Activated CD4-positive, alpha-beta memory T cell treated with anti-CD3 and anti-CD28 coated beads, Interleukin-2, amount 10 ng/mL, durations not matched to agents 7 days and 5 days (primary cell): ENCODE results near the gene ADO. TPM values are rescaled to one million over a fixed set of nuclear protein-coding genes. Genes with fewer than 3 reads are reported as not detected.

Experiments
- CTCF ChIA-PET: fragments of 350-600 bp; sonication (Branson Sonifier 250); formaldehyde crosslinking; loops from one replicate; lab custom pipeline; 2021; ENCODE audit warnings: antibody characterized with exemption, inconsistent platforms; lab: Charles Lee
- POLR2A ChIA-PET: fragments of 350-600 bp; sonication (Branson Sonifier 250); formaldehyde crosslinking; loops from one replicate; lab custom pipeline; 2021; ENCODE audit warnings: antibody characterized with exemption; lab: Charles Lee
- DNase-seq: peaks from one replicate; pipeline ENCODE4 v3.0.0-alpha.2; 2020
- H3K27ac Mint-ChIP-seq: one replicate; pipeline ENCODE4 v1.8.0; 2021; ENCODE audit warnings: mild to moderate bottlenecking, mixed read lengths
- H3K27me3 Mint-ChIP-seq: one replicate; pipeline ENCODE4 v1.8.0; 2021; ENCODE audit warnings: mixed read lengths
- H3K36me3 Mint-ChIP-seq: one replicate; pipeline ENCODE4 v1.8.0; 2021; ENCODE audit warnings: low read depth, mixed read lengths
- H3K4me1 Mint-ChIP-seq: one replicate; pipeline ENCODE4 v1.8.0; 2021; ENCODE audit warnings: mixed read lengths
- H3K4me3 Mint-ChIP-seq: one replicate; pipeline ENCODE4 v1.8.0; 2021; ENCODE audit warnings: mild to moderate bottlenecking, mixed read lengths
- H3K9me3 Mint-ChIP-seq: one replicate; pipeline ENCODE4 v1.8.0; 2021; ENCODE audit warnings: mixed read lengths
- total RNA-seq, 2 experiments: library from RNA; stranded (reverse); gene quantifications; one replicate each; pipeline ENCODE4 v1.2.3, GENCODE V29; 2021

The ADO gene
- 10 to 100 TPM; 21.8 to 22.2 TPM for total RNA-seq

- ChIA-PET POLR2A (interaction anchor here (0.6 to 6.7 kb wide), 13 partner anchors 12 to 906 kb away, joined by 3 to 88 read pairs (median 4); partner anchors contain the start of genes EGR2 and NRBF2), CTCF (interaction anchor here (0.6 to 4.6 kb wide), 7 partner anchors 12 to 618 kb away, joined by 3 to 44 read pairs (median 3); partner anchors contain the start of genes EGR2 and NRBF2)
- Mint-ChIP-seq H3K4me3 (peak within 1 kb of the TSS; percentile 88), H3K27ac (peak within 1 kb of the TSS; percentile 96), H3K27me3 (peaks cover 10% of the 10 kb centered on the region), H3K4me1 (peaks cover 32% of the 10 kb centered on the region), H3K36me3 (peaks cover 39% of the 10 kb centered on the region), H3K9me3 (no peaks in the 10 kb centered on the region)
- DNase-seq, result peak; percentile 76
These were observed at the start of gene ADO for GRCh38 chr10:62804356-62805230. Gene ADO (plus strand): TSS chr10:62804720. CDS start chr10:62805060, 340 bp downstream.

- ChIA-PET POLR2A (interaction anchor here (0.7 kb wide), 1 partner anchor 22 kb away, joined by 3 read pairs; no protein-coding TSS in a partner anchor), CTCF (no interaction called here)
- DNase-seq, result no peak
- peaks cover 21% of the 10 kb centered on the region for H3K4me1 Mint-ChIP-seq
- peaks cover 4% of the 10 kb centered on the region for H3K27me3 Mint-ChIP-seq
- H3K36me3 Mint-ChIP-seq, result no peaks in the 10 kb centered on the region
- no peak overlapping the region for H3K27ac Mint-ChIP-seq
- H3K9me3 Mint-ChIP-seq, result no peaks in the 10 kb centered on the region
- H3K4me3 Mint-ChIP-seq, result no peak overlapping the region
These were observed 49.6 kb upstream of the ADO start for GRCh38 chr10:62754963-62755362.

DNA sequence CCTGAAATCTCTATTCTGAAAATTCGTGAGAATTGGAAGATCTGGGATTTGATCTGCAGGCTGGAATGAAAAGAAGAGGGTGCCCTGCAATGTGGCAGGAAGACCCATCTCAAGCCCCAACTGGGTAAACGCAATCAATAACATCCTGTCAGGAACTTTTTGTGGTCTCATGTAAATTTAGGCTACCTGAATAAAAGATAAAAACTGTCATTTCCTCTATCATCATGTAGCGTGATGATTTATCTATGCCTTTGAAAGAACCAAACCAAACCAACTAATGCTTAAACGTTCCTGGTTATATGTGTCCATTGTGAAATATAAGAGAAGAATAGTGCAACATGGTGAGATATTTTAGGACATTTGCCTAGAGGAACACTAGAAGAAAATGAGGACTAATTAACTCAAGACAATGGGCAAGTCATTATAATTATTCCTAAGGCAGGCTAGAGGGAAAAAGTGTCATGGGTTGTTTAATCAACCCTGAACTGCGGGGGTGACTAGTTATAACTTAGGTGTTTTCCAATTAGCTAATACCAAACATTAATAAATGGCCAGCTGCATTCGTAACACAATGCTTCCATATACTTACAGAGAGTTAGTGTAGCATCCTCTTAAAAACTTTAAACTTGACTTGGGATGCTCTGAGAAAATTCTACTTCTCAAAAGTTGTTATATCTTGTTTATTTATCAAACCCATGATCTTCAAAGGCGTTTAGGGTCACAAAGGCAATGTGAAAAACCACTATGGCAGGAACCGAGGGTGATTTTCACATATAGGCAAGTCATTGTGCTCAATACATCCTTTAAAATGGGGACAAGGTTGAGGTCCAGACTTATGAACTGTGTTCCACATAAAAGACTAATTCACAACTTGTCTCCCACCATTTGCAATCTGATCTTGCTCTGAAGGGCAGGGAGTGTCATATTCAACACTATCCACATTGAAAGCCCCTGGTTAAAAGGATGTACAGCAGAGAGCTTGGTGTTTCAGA, 48.6 kb upstream of the ADO start:
- Mint-ChIP-seq H3K4me1 (peaks cover 21% of the 10 kb centered on the region), H3K9me3 (no peaks in the 10 kb centered on the region), H3K27ac (no peak overlapping the region), H3K36me3 (no peaks in the 10 kb centered on the region), H3K4me3 (no peak overlapping the region), H3K27me3 (peaks cover 4% of the 10 kb centered on the region)
- ChIA-PET POLR2A (interaction anchor here (0.7 kb wide), 1 partner anchor 23 kb away, joined by 3 read pairs; no protein-coding TSS in a partner anchor), CTCF (no interaction called here)
- DNase-seq, result no peak

- Mint-ChIP-seq H3K27me3 (peaks cover 2% of the 10 kb centered on the region), H3K36me3 (no peaks in the 10 kb centered on the region), H3K4me3 (no peak overlapping the region), H3K27ac (no peak overlapping the region), H3K9me3 (no peaks in the 10 kb centered on the region), H3K4me1 (peaks cover 19% of the 10 kb centered on the region)
- no peak for DNase-seq
- POLR2A ChIA-PET, result interaction anchor here (3.2 kb wide), 1 partner anchor 26 kb away, joined by 8 read pairs; no protein-coding TSS in a partner anchor
- CTCF ChIA-PET, result interaction anchor here (0.8 kb wide), 1 partner anchor 9 kb away, joined by 3 read pairs; no protein-coding TSS in a partner anchor
These were observed 44.8 kb upstream of the ADO start for GRCh38 chr10:62759599-62760175.

GRCh38 chr10:62760401-62760800, 44.1 kb upstream of the ADO start:
- Mint-ChIP-seq H3K4me3 (no peak overlapping the region), H3K9me3 (no peaks in the 10 kb centered on the region), H3K27ac (no peak overlapping the region), H3K27me3 (peaks cover 2% of the 10 kb centered on the region), H3K4me1 (peaks cover 12% of the 10 kb centered on the region), H3K36me3 (no peaks in the 10 kb centered on the region)
- ChIA-PET CTCF (no interaction called here), POLR2A (interaction anchor here (3.2 kb wide), 1 partner anchor 27 kb away, joined by 8 read pairs; no protein-coding TSS in a partner anchor)
- no peak for DNase-seq

GRCh38 chr10:62761115-62761514, 43.4 kb upstream of the ADO start:
- ChIA-PET CTCF (no interaction called here), POLR2A (interaction anchor here (3.2 kb wide), 1 partner anchor 27 kb away, joined by 8 read pairs; no protein-coding TSS in a partner anchor)
- Mint-ChIP-seq H3K36me3 (no peaks in the 10 kb centered on the region), H3K4me3 (no peak overlapping the region), H3K4me1 (peaks cover 5% of the 10 kb centered on the region), H3K27me3 (peaks cover 2% of the 10 kb centered on the region), H3K9me3 (no peaks in the 10 kb centered on the region), H3K27ac (no peak overlapping the region)
- DNase-seq, result no peak

- no peak overlapping the region for H3K4me3 Mint-ChIP-seq
- no peak overlapping the region for H3K27ac Mint-ChIP-seq
- POLR2A ChIA-PET, result no interaction called here
- no peaks in the 10 kb centered on the region for H3K36me3 Mint-ChIP-seq
- CTCF ChIA-PET, result interaction anchor here (0.5 kb wide), 1 partner anchor 600 kb away, joined by 3 read pairs; no protein-coding TSS in a partner anchor
- no peaks in the 10 kb centered on the region for H3K9me3 Mint-ChIP-seq
- no peaks in the 10 kb centered on the region for H3K4me1 Mint-ChIP-seq
- no peak for DNase-seq
- no peaks in the 10 kb centered on the region for H3K27me3 Mint-ChIP-seq
These were observed 41.4 kb upstream of the ADO start for GRCh38 chr10:62763155-62763554.

GRCh38 chr10:62764011-62764410, 40.5 kb upstream of the ADO start:
- ChIA-PET POLR2A (no interaction called here), CTCF (no interaction called here)
- Mint-ChIP-seq H3K4me3 (no peak overlapping the region), H3K36me3 (no peaks in the 10 kb centered on the region), H3K27me3 (no peaks in the 10 kb centered on the region), H3K27ac (no peak overlapping the region), H3K9me3 (no peaks in the 10 kb centered on the region), H3K4me1 (no peaks in the 10 kb centered on the region)
- DNase-seq, result no peak

GRCh38 chr10:62765726-62766125, 38.8 kb upstream of the ADO start:
- no peak for DNase-seq
- no peaks in the 10 kb centered on the region for H3K27me3 Mint-ChIP-seq
- H3K36me3 Mint-ChIP-seq, result no peaks in the 10 kb centered on the region
- H3K27ac Mint-ChIP-seq, result no peak overlapping the region
- no peaks in the 10 kb centered on the region for H3K4me1 Mint-ChIP-seq
- CTCF ChIA-PET, result no interaction called here
- no peaks in the 10 kb centered on the region for H3K9me3 Mint-ChIP-seq
- POLR2A ChIA-PET, result no interaction called here
- no peak overlapping the region for H3K4me3 Mint-ChIP-seq

DNA sequence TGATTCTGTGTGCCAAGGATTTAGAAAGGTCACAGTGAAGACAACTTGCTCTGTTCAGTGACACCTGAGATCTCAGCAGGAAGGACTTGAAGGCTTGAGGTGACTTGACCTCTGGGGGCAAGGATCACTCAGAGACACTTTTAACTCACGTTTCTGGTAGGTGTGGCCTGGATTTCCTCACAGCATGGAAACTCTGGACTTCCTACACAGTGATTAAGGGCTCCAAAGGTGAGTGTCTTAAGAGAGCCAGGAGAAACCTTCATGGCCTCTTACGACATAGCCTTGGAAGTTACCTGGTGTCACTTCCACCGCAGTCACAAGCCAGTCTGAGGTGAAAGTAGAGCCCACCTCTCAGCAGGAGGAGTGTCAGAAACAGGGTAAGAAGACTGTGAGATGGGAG, 38.1 kb upstream of the ADO start:
- no peak overlapping the region for H3K4me3 Mint-ChIP-seq
- CTCF ChIA-PET, result no interaction called here
- no peaks in the 10 kb centered on the region for H3K36me3 Mint-ChIP-seq
- POLR2A ChIA-PET, result no interaction called here
- no peak for DNase-seq
- no peaks in the 10 kb centered on the region for H3K4me1 Mint-ChIP-seq
- no peaks in the 10 kb centered on the region for H3K27me3 Mint-ChIP-seq
- H3K27ac Mint-ChIP-seq, result no peak overlapping the region
- H3K9me3 Mint-ChIP-seq, result no peaks in the 10 kb centered on the region

GRCh38 chr10:62769574-62770242, 34.8 kb upstream of the ADO start:
- DNase-seq, result no peak
- POLR2A ChIA-PET, result no interaction called here
- Mint-ChIP-seq H3K4me1 (no peaks in the 10 kb centered on the region), H3K36me3 (no peaks in the 10 kb centered on the region), H3K27ac (no peak overlapping the region), H3K9me3 (no peaks in the 10 kb centered on the region), H3K4me3 (no peak overlapping the region), H3K27me3 (peaks cover 8% of the 10 kb centered on the region)
- CTCF ChIA-PET, result interaction anchor here (1.3 kb wide), 1 partner anchor 11 kb away, joined by 3 read pairs; no protein-coding TSS in a partner anchor
